ENCODE measurements around the gene DRP2. TPM values are rescaled to one million over a fixed set of nuclear protein-coding genes. Genes with fewer than 3 reads are reported as not detected.

The DRP2 gene
- total and polyA plus RNA-seq, 4 donors = under 0.01 to 0.23 TPM; not detected in 2

DNA sequence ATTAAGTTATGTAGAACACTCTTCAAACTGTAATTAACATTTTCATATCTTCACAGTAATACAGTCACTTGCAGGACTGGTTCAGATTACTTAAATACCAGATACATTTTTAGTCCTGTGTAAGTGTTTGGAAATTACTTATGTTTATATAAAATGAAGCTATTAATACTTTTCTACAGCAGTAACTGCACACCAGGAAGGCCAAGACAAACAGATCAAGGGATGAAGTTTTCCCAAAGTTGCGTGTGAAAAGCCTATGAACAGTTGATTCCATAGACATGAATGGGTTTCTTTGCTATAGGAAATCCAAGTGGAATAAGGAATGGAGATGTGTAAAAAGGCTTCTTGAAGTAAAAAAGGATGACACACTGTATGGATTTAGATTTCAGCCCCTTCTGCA, 28.9 kb upstream of the DRP2 start:
- H3K9me3 ChIP-seq (ENCODE audit: control insufficient read depth in 4 of 4, low read length in 3 of 4) = no peaks in the 10 kb centered on the region
- WGBS = 86% methylated on average over 1 of the region's 1 CpG
- TF ChIP-seq RXRA (IDR thresholded peaks at IDR 0.05) = no peak
- no peaks in the 10 kb centered on the region for H3K4me1 ChIP-seq (ENCODE audit: control insufficient read depth in 4 of 4, insufficient read depth in 4 of 4, low read length in 3 of 4)
- H3K27me3 ChIP-seq (ENCODE audit: control insufficient read depth in 4 of 4, insufficient read depth in 4 of 4, low read length in 3 of 4) = no peaks in the 10 kb centered on the region
- H3K27ac ChIP-seq (ENCODE audit: low read depth in 1 of 2, low read length in 2 of 2) = no peak overlapping the region
- no peaks in the 10 kb centered on the region for H3K36me3 ChIP-seq (ENCODE audit: control insufficient read depth in 4 of 4, insufficient read depth in 3 of 4, low read depth in 1 of 4, low read length in 3 of 4)
- no peak overlapping the region for H3K9ac ChIP-seq (ENCODE audit: low read depth in 1 of 2, low read length in 2 of 2)
- H3K4me3 ChIP-seq (ENCODE audit: low read depth in 1 of 3, low read length in 3 of 3) = no peak overlapping the region
- no peak for DNase-seq (ENCODE audit: low spot score)

DNA sequence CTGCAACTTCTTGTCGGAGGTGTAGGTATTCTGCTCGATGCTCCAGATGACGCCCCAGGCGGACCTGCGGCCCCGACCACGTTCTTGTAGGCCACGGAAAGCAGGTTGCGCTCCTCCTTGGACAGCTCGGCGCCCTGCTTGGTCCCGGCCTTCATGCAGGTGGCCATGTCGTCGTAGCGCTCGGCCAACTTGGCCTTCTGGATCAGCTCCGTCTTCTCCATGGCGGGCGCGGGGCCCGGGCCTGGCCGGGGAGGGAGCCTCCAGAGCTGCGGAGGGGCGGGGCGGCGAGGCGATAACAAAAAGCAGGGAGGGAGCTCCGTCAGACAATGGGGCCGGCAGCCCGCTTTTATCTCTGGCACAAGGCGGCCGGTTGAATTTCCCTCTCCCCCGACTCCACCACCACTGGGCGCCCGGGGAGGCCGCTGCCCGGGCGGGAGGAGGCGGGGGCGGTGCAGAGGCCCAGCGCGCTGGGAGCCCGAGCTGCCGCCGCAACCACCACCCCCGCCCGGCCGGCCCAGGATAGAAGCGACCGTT, 28.3 kb upstream of the DRP2 start:
- TF ChIP-seq RAD21 (IDR thresholded peaks at IDR 0.05) = no peak
- no peak overlapping the region for H3K27ac ChIP-seq (ENCODE audit: low read depth in 1 of 2, low read length in 2 of 2)
- H3K36me3 ChIP-seq (ENCODE audit: control insufficient read depth in 4 of 4, insufficient read depth in 3 of 4, low read depth in 1 of 4, low read length in 3 of 4) = no peaks in the 10 kb centered on the region
- no peaks in the 10 kb centered on the region for H3K9me3 ChIP-seq (ENCODE audit: control insufficient read depth in 4 of 4, low read length in 3 of 4)
- no peaks in the 10 kb centered on the region for H3K27me3 ChIP-seq (ENCODE audit: control insufficient read depth in 4 of 4, insufficient read depth in 4 of 4, low read length in 3 of 4)
- peak; percentile 34 for DNase-seq (ENCODE audit: low spot score)
- 24% methylated on average over 50 of the region's 50 CpGs for WGBS
- H3K4me3 ChIP-seq (ENCODE audit: low read depth in 1 of 3, low read length in 3 of 3) = no peak overlapping the region
- no peak overlapping the region for H3K9ac ChIP-seq (ENCODE audit: low read depth in 1 of 2, low read length in 2 of 2)
- no peaks in the 10 kb centered on the region for H3K4me1 ChIP-seq (ENCODE audit: control insufficient read depth in 4 of 4, insufficient read depth in 4 of 4, low read length in 3 of 4)

DNA sequence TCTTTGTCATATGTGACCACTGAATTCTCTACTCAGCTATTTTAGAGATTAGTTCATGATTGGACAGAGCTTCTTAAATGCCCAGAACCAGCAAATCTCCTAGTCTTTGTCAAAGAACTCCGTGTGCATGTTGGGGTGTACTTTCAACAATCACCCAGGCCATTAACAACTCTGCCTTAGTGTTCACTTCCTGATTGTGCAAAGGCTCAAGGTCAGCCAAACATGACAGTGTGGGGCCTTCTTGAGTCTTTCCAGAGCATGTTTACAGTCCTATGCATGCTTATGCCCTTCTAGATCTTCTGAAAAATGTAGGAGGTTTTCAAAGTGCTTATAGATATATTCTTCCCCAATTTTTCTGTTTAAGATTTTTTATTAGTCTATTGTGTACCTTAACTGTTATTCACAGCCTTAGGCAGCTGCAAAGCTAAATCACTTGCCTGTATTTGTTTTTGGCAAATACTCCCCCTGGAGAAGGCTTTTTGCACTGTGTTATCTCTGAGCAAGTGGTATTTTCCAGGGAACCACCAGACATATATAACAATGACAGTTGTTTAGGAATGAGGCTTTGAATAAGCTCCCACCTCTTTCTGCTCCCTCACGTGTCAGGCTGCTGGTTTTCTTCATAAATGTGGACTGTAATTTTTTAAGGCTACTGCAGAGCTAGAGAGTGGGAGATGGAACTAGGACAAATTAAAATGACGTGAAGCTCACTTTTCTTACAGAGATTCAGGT, 24.0 kb upstream of the DRP2 start:
- Histone ChIP-seq H3K4me1 (ENCODE audit: control insufficient read depth in 4 of 4, insufficient read depth in 4 of 4, low read length in 3 of 4) (no peaks in the 10 kb centered on the region), H3K36me3 (ENCODE audit: control insufficient read depth in 4 of 4, insufficient read depth in 3 of 4, low read depth in 1 of 4, low read length in 3 of 4) (no peaks in the 10 kb centered on the region), H3K9ac (ENCODE audit: low read depth in 1 of 2, low read length in 2 of 2) (no peak overlapping the region), H3K27ac (ENCODE audit: low read depth in 1 of 2, low read length in 2 of 2) (no peak overlapping the region), H3K27me3 (ENCODE audit: control insufficient read depth in 4 of 4, insufficient read depth in 4 of 4, low read length in 3 of 4) (no peaks in the 10 kb centered on the region), H3K4me3 (ENCODE audit: low read depth in 1 of 3, low read length in 3 of 3) (no peak overlapping the region), H3K9me3 (ENCODE audit: control insufficient read depth in 4 of 4, low read length in 3 of 4) (no peaks in the 10 kb centered on the region)
- DNase-seq (ENCODE audit: low spot score) = no peak
- TF ChIP-seq NR2F2 (IDR thresholded peaks at IDR 0.05) (no peak), SP1 (IDR thresholded peaks at IDR 0.05) (no peak), JUND (IDR thresholded peaks at IDR 0.05) (no peak), FOXA1 (IDR thresholded peaks at IDR 0.05) (no peak)
- TF ChIP-seq, protein P1, sequence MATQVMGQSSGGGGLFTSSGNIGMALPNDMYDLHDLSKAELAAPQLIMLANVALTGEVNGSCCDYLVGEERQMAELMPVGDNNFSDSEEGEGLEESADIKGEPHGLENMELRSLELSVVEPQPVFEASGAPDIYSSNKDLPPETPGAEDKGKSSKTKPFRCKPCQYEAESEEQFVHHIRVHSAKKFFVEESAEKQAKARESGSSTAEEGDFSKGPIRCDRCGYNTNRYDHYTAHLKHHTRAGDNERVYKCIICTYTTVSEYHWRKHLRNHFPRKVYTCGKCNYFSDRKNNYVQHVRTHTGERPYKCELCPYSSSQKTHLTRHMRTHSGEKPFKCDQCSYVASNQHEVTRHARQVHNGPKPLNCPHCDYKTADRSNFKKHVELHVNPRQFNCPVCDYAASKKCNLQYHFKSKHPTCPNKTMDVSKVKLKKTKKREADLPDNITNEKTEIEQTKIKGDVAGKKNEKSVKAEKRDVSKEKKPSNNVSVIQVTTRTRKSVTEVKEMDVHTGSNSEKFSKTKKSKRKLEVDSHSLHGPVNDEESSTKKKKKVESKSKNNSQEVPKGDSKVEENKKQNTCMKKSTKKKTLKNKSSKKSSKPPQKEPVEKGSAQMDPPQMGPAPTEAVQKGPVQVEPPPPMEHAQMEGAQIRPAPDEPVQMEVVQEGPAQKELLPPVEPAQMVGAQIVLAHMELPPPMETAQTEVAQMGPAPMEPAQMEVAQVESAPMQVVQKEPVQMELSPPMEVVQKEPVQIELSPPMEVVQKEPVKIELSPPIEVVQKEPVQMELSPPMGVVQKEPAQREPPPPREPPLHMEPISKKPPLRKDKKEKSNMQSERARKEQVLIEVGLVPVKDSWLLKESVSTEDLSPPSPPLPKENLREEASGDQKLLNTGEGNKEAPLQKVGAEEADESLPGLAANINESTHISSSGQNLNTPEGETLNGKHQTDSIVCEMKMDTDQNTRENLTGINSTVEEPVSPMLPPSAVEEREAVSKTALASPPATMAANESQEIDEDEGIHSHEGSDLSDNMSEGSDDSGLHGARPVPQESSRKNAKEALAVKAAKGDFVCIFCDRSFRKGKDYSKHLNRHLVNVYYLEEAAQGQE (IDR thresholded peaks at IDR 0.05) = no peak
- WGBS = 73% methylated on average over 3 of the region's 3 CpGs

DNA sequence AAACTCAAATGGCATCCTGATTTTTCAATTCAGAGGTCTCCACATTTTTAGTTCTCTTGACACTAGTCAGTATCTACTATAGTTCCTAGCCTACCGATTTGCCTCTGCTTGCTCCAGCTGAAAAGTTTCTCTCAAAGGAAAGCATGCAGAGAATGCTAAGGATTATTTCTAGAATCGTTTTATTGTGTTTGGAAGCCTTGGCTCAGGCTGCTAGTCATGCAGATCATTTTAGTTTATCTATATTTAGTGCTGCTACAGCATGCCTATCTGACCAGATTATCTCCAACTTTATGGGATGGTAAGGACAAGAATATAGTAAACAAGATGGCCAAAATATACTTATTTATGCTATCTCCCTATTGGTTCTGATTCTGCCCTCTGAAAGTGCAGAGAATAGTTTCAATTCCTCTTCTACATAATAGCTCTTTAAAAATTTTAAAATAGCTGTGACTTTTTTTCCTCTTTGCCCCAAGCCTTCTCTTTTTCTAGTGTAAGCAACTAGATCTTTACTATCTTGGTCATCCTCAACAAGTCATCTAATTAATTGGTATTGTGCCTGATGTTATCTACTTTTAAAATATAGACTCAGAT, 15.7 kb upstream of the DRP2 start:
- no peaks in the 10 kb centered on the region for H3K4me1 ChIP-seq (ENCODE audit: control insufficient read depth in 4 of 4, insufficient read depth in 4 of 4, low read length in 3 of 4)
- TF ChIP-seq HNF4G (IDR thresholded peaks at IDR 0.05) (no peak), GABPA (IDR thresholded peaks at IDR 0.05 in 1 of 2, conservative IDR thresholded peaks at IDR 0.05 in 1 of 2) (no peak), EGR1 (IDR thresholded peaks at IDR 0.05; ENCODE audit: low read depth in 2 of 2) (no peak), YY1 (IDR thresholded peaks at IDR 0.05) (no peak)
- TF ChIP-seq, protein P2, sequence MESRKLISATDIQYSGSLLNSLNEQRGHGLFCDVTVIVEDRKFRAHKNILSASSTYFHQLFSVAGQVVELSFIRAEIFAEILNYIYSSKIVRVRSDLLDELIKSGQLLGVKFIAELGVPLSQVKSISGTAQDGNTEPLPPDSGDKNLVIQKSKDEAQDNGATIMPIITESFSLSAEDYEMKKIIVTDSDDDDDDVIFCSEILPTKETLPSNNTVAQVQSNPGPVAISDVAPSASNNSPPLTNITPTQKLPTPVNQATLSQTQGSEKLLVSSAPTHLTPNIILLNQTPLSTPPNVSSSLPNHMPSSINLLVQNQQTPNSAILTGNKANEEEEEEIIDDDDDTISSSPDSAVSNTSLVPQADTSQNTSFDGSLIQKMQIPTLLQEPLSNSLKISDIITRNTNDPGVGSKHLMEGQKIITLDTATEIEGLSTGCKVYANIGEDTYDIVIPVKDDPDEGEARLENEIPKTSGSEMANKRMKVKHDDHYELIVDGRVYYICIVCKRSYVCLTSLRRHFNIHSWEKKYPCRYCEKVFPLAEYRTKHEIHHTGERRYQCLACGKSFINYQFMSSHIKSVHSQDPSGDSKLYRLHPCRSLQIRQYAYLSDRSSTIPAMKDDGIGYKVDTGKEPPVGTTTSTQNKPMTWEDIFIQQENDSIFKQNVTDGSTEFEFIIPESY (IDR thresholded peaks at IDR 0.05) = no peak
- TF ChIP-seq, protein P3, sequence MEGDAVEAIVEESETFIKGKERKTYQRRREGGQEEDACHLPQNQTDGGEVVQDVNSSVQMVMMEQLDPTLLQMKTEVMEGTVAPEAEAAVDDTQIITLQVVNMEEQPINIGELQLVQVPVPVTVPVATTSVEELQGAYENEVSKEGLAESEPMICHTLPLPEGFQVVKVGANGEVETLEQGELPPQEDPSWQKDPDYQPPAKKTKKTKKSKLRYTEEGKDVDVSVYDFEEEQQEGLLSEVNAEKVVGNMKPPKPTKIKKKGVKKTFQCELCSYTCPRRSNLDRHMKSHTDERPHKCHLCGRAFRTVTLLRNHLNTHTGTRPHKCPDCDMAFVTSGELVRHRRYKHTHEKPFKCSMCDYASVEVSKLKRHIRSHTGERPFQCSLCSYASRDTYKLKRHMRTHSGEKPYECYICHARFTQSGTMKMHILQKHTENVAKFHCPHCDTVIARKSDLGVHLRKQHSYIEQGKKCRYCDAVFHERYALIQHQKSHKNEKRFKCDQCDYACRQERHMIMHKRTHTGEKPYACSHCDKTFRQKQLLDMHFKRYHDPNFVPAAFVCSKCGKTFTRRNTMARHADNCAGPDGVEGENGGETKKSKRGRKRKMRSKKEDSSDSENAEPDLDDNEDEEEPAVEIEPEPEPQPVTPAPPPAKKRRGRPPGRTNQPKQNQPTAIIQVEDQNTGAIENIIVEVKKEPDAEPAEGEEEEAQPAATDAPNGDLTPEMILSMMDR (IDR thresholded peaks at IDR 0.05; ENCODE audit: low read depth, low read length, missing input control) = no peak

More for the DNA sequence above, 15.7 kb upstream of the DRP2 start:
- H3K9me3 ChIP-seq (ENCODE audit: control insufficient read depth in 4 of 4, low read length in 3 of 4) = no peaks in the 10 kb centered on the region
- H3K36me3 ChIP-seq (ENCODE audit: control insufficient read depth in 4 of 4, insufficient read depth in 3 of 4, low read depth in 1 of 4, low read length in 3 of 4) = no peaks in the 10 kb centered on the region
- WGBS = 46% methylated on average over 2 of the region's 2 CpGs
- no peak for DNase-seq (ENCODE audit: low spot score)
- no peak overlapping the region for H3K4me3 ChIP-seq (ENCODE audit: low read depth in 1 of 3, low read length in 3 of 3)
- H3K27me3 ChIP-seq (ENCODE audit: control insufficient read depth in 4 of 4, insufficient read depth in 4 of 4, low read length in 3 of 4) = peaks cover 0 to 2% (median 0%) of the 10 kb centered on the region in 4 donors
- H3K27ac ChIP-seq (ENCODE audit: low read depth in 1 of 2, low read length in 2 of 2) = no peak overlapping the region
- H3K9ac ChIP-seq (ENCODE audit: low read depth in 1 of 2, low read length in 2 of 2) = no peak overlapping the region
